ENCODE measurements around the gene CNNM2.

DNA sequence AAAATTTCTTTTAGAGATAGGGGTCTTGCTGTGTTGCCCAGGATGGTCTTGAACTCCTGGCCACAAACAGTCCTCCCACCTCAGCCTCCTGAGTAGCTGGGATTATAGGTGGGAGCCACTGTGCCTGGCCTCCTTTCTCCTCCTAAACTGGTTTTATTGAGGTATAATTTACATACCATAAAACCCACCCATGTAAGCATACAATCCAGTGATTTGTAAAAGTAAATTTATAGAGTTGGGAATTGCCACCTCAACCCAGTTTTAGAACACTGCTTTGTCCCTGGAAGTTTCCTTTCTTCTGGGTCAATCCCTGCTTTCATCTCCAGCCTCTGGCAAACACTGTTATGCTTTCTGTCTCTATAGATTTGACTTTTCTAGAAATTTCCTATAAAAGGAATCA lies 49.0 kb downstream of the CNNM2 start:
- TF ChIP-seq CTCF (IDR thresholded peaks at IDR 0.05), result no peak
- no peak for TF ChIP-seq POLR2A (IDR thresholded peaks at IDR 0.05)
- no peak for TF ChIP-seq POLR2AphosphoS5 (IDR thresholded peaks at IDR 0.05)
